CD14-positive monocyte (primary cell): ENCODE measurements around the gene RC3H2. TPM values are rescaled to one million over a fixed set of nuclear protein-coding genes. Genes with fewer than 3 reads are reported as not detected.

Source experiments
- DNase-seq, 3 donors: peaks; one replicate each; pipeline ENCODE4 v3.0.0-alpha.2; 2011 to 2022
- H2AFZ ChIP-seq: 2 replicates; pipeline ENCODE4 v1.6.0; 2012; ENCODE audit warnings: mild to moderate bottlenecking, low read depth, low read length, inconsistent platforms; ENCODE audit not compliant: insufficient read depth, poor library complexity, severe bottlenecking
- H3K27ac ChIP-seq, 2 donors: 1 replicate in 1 of 2; 2 replicates in 1 of 2; pipeline ENCODE4 v1.5.1; 2012 to 2013; ENCODE audit warnings: low read length in 2 of 2, control low read depth in 1 of 2, inconsistent platforms in 1 of 2, low read depth in 1 of 2, mild to moderate bottlenecking in 1 of 2
- H3K27me3 ChIP-seq, 2 donors: one replicate each; pipeline versions ENCODE4 v1.6.0 to v1.6.1; 2011 to 2013; ENCODE audit warnings: low read length in 2 of 2; ENCODE audit not compliant: control insufficient read depth in 2 of 2, insufficient read depth in 2 of 2
- H3K36me3 ChIP-seq, 2 donors: replicated peaks in 1 of 2; 1 replicate in 1 of 2; 2 replicates in 1 of 2; pipeline versions ENCODE4 v1.5.1 to v1.6.1; 2012 to 2013; ENCODE audit warnings: low read length in 2 of 2, control low read depth in 1 of 2, inconsistent platforms in 1 of 2, mild to moderate bottlenecking in 1 of 2; ENCODE audit not compliant: insufficient read depth in 2 of 2, control insufficient read depth in 1 of 2
- H3K4me1 ChIP-seq, 2 donors: 1 replicate in 1 of 2; 2 replicates in 1 of 2; pipeline versions ENCODE4 v1.5.1 to v1.6.1; 2012 to 2013; ENCODE audit warnings: low read length in 2 of 2, control low read depth in 1 of 2, inconsistent platforms in 1 of 2, mild to moderate bottlenecking in 1 of 2, moderate library complexity in 1 of 2; ENCODE audit not compliant: insufficient read depth in 2 of 2, control insufficient read depth in 1 of 2
- H3K4me2 ChIP-seq: replicated peaks from 2 replicates; pipeline ENCODE3; 2012; ENCODE audit warnings: low read length, moderate library complexity, mild to moderate bottlenecking; ENCODE audit not compliant: poor library complexity, severe bottlenecking; ENCODE audit errors: extremely low read depth
- H3K4me3 ChIP-seq, 3 experiments: fragments of 200-600 bp in 1 of 3; sonication (generic) in 1 of 3; replicated peaks in 1 of 3; 1 replicate in 2 of 3; 2 replicates in 1 of 3; pipeline ENCODE4 v1.5.1; 2011 to 2013; ENCODE audit warnings: low read length in 3 of 3, mild to moderate bottlenecking in 3 of 3, control low read depth in 2 of 3, low read depth in 2 of 3, inconsistent platforms in 1 of 3, moderate library complexity in 1 of 3
- H3K79me2 ChIP-seq: 2 replicates; pipeline ENCODE4 v1.6.0; 2012; ENCODE audit warnings: mild to moderate bottlenecking, control low read depth, inconsistent platforms, low read length, moderate library complexity; ENCODE audit not compliant: insufficient read depth
- H3K9ac ChIP-seq: 2 replicates; pipeline ENCODE4 v1.6.0; 2017; ENCODE audit warnings: low read length, mild to moderate bottlenecking; ENCODE audit not compliant: insufficient read depth, poor library complexity, severe bottlenecking
- H3K9me3 ChIP-seq, 2 donors: replicated peaks in 1 of 2; 1 replicate in 1 of 2; 2 replicates in 1 of 2; pipeline versions ENCODE4 v1.5.1 to v1.6.1; 2012 to 2013; ENCODE audit warnings: low read length in 2 of 2, control low read depth in 1 of 2; ENCODE audit not compliant: control insufficient read depth in 1 of 2, insufficient read depth in 1 of 2
- H4K20me1 ChIP-seq: 2 replicates; pipeline ENCODE4 v1.6.0; 2012; ENCODE audit warnings: mild to moderate bottlenecking, low read length, control low read depth, moderate library complexity; ENCODE audit not compliant: insufficient read depth
- H3K27ac Mint-ChIP-seq, 7 donors: one replicate each; pipeline ENCODE4 v1.8.0; 2020; ENCODE audit warnings: mild to moderate bottlenecking in 7 of 7, mixed read lengths in 7 of 7, moderate library complexity in 6 of 7, inconsistent platforms in 2 of 7
- H3K27me3 Mint-ChIP-seq, 3 donors: one replicate each; pipeline ENCODE4 v1.8.0; 2021 to 2022; ENCODE audit warnings: low read depth in 3 of 3, mild to moderate bottlenecking in 3 of 3, mixed read lengths in 3 of 3, moderate library complexity in 3 of 3, inconsistent platforms in 1 of 3
- H3K36me3 Mint-ChIP-seq, 2 donors: one replicate each; pipeline ENCODE4 v1.8.0; 2020; ENCODE audit warnings: mixed read lengths in 2 of 2, inconsistent platforms in 1 of 2, mild to moderate bottlenecking in 1 of 2
- H3K4me1 Mint-ChIP-seq: one replicate; pipeline ENCODE4 v1.8.0; 2020; ENCODE audit warnings: mild to moderate bottlenecking, mixed read lengths
- H3K4me3 Mint-ChIP-seq, 2 donors: one replicate each; pipeline ENCODE4 v1.8.0; 2020; ENCODE audit warnings: mild to moderate bottlenecking in 2 of 2, mixed read lengths in 2 of 2, moderate library complexity in 1 of 2
- H3K9me3 Mint-ChIP-seq, 7 donors: one replicate each; pipeline ENCODE4 v1.8.0; 2020 to 2022; ENCODE audit warnings: mixed read lengths in 7 of 7, mild to moderate bottlenecking in 6 of 7, moderate library complexity in 6 of 7, inconsistent platforms in 2 of 7
- WGBS: methylation state at CpG from one replicate; pipeline ENCODE4 v1.1.5; 2013; ENCODE audit warnings: missing lambda C conversion rate; ENCODE audit not compliant: insufficient coverage; 5-methylcytosine and 5-hydroxymethylcytosine counted together
- intact Hi-C, 2 donors: fragments of 100-400 bp; cut with micrococcal nuclease; formaldehyde crosslinking; loops; one replicate each; pipeline versions ENCODE4 v1.15.0 to v1.15.1; 2023
- polyA plus RNA-seq, 3 donors: library from polyadenylated mRNA; depleted of rRNA in 1 of 3; unstranded in 2 of 3; stranded (reverse) in 1 of 3; fragments of 300-500 nt in 2 of 3; fragments of >200 nt in 1 of 3; fragmentation: Illumina TruSeq in 2 of 3; gene quantifications; 1 replicate in 2 of 3; 2 replicates in 1 of 3; pipeline ENCODE4 v1.2.3, GENCODE V29; 2012 to 2021
- TF ChIP-seq, protein P1 (sequence below): fragments of 200-600 bp; IDR thresholded peaks from one replicate; pipeline ENCODE4 v1.8.0; 2022; ENCODE audit warnings: antibody characterized with exemption, mild to moderate bottlenecking

Gene RC3H2
- polyA plus RNA-seq, 3 donors: 11.3 to 24.6 (median 11.8) TPM

DNA sequence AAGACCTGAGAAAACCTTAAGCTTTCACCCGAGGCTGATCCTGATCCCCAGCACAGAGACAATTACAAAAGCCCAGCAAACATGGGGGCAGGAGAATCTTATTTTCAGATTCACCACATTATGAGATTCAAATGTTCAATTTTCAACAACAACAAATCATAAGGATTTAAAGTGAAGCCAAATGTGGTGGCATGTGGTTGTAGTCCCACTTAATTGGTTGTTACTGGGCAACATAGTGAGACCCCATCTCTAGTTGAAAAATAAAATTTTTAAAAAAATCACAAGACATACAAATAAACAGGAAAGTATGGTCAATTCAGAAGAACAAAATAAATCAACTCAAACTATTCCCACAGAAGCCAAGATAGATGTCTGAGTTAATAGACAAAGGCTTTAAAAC is 31.7 kb upstream of the RC3H2 start:
- H3K36me3 ChIP-seq: peaks cover 8 to 24% of the 10 kb centered on the region in 2 donors
- no peak for DNase-seq
- intact Hi-C loops: no loop called here
- H3K79me2 ChIP-seq: peaks cover 66% of the 10 kb centered on the region
- H3K9ac ChIP-seq: no peak overlapping the region
- no peak overlapping the region for H3K4me3 ChIP-seq
- H2AFZ ChIP-seq: no peak overlapping the region
- Mint-ChIP-seq H3K36me3 (peaks cover 26 to 33% of the 10 kb centered on the region in 2 donors), H3K4me3 (no peak overlapping the region), H3K9me3 (no peaks in the 10 kb centered on the region), H3K27me3 (no peaks in the 10 kb centered on the region), H3K27ac (no peak overlapping the region), H3K4me1 (peaks cover 37% of the 10 kb centered on the region)
- no peaks in the 10 kb centered on the region for H3K27me3 ChIP-seq
- H3K9me3 ChIP-seq: no peaks in the 10 kb centered on the region
- WGBS: no CpG with 5 or more reads among the region's 1 CpG
- TF ChIP-seq, protein P1, sequence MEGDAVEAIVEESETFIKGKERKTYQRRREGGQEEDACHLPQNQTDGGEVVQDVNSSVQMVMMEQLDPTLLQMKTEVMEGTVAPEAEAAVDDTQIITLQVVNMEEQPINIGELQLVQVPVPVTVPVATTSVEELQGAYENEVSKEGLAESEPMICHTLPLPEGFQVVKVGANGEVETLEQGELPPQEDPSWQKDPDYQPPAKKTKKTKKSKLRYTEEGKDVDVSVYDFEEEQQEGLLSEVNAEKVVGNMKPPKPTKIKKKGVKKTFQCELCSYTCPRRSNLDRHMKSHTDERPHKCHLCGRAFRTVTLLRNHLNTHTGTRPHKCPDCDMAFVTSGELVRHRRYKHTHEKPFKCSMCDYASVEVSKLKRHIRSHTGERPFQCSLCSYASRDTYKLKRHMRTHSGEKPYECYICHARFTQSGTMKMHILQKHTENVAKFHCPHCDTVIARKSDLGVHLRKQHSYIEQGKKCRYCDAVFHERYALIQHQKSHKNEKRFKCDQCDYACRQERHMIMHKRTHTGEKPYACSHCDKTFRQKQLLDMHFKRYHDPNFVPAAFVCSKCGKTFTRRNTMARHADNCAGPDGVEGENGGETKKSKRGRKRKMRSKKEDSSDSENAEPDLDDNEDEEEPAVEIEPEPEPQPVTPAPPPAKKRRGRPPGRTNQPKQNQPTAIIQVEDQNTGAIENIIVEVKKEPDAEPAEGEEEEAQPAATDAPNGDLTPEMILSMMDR: no peak
- no peak overlapping the region for H3K27ac ChIP-seq
- H4K20me1 ChIP-seq: peaks cover 9% of the 10 kb centered on the region
- no peak overlapping the region for H3K4me2 ChIP-seq
- H3K4me1 ChIP-seq: peaks cover 30 to 37% of the 10 kb centered on the region in 2 donors

DNA sequence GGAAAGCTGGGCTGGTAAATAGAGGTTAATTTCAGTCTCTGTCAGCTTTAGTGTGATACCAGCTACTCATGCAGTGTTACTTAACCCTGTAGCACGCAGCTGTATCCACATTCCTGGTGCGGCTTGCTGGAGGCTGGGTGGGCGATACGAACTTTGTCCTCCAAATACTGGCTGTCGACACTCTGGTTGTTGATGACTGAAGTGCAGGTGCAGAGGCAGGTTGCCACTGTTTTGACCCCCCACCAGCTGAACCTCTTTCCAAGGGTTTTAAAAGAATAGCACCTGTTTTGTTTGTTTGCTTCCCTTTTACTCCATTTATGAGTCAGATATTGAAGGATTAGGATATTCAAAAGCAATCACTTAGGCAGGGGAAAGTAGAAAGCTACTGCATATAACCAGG is 31.3 kb upstream of the RC3H2 start:
- Histone ChIP-seq H3K4me2 (no peak overlapping the region), H3K9ac (no peak overlapping the region), H3K36me3 (peaks cover 8 to 24% of the 10 kb centered on the region in 2 donors), H3K79me2 (peaks cover 66% of the 10 kb centered on the region), H3K9me3 (no peaks in the 10 kb centered on the region), H3K4me3 (no peak overlapping the region), H3K4me1 (peaks cover 25 to 32% of the 10 kb centered on the region in 2 donors), H3K27me3 (no peaks in the 10 kb centered on the region), H2AFZ (no peak overlapping the region), H4K20me1 (peaks cover 4% of the 10 kb centered on the region), H3K27ac (no peak overlapping the region)
- no peak for DNase-seq
- 100% methylated on average over 4 of the region's 5 CpGs for WGBS
- intact Hi-C loops: no loop called here
- TF ChIP-seq, protein P1: no peak
- Mint-ChIP-seq H3K27me3 (no peaks in the 10 kb centered on the region), H3K27ac (no peak overlapping the region), H3K4me3 (no peak overlapping the region), H3K4me1 (peaks cover 35% of the 10 kb centered on the region), H3K9me3 (no peaks in the 10 kb centered on the region), H3K36me3 (peaks cover 26 to 33% of the 10 kb centered on the region in 2 donors)
